ENCODE data around the gene IFITM10.

IFITM10 gene

DNA sequence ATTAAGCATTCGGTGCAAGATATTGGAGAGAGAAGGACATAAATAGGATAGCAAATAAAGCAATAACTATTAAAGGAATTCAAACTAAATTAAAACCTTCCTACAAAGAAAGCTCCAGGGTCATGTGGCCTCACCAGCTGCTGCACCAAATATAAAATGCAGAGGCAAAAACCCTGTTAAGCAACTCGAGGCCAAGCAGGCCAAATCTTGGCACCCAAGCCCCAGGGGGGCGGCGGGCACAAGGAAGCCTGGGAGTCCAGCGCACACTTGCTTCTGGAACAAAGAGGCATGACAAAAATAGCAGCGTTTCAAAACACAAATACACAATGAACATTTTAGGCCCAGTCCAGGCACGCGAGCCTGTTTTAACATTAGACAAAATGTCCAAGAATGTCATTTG lies 32.6 kb downstream of the IFITM10 start:
- no peak for DNase-seq (ENCODE audit: low read depth in 3 of 3)

DNA sequence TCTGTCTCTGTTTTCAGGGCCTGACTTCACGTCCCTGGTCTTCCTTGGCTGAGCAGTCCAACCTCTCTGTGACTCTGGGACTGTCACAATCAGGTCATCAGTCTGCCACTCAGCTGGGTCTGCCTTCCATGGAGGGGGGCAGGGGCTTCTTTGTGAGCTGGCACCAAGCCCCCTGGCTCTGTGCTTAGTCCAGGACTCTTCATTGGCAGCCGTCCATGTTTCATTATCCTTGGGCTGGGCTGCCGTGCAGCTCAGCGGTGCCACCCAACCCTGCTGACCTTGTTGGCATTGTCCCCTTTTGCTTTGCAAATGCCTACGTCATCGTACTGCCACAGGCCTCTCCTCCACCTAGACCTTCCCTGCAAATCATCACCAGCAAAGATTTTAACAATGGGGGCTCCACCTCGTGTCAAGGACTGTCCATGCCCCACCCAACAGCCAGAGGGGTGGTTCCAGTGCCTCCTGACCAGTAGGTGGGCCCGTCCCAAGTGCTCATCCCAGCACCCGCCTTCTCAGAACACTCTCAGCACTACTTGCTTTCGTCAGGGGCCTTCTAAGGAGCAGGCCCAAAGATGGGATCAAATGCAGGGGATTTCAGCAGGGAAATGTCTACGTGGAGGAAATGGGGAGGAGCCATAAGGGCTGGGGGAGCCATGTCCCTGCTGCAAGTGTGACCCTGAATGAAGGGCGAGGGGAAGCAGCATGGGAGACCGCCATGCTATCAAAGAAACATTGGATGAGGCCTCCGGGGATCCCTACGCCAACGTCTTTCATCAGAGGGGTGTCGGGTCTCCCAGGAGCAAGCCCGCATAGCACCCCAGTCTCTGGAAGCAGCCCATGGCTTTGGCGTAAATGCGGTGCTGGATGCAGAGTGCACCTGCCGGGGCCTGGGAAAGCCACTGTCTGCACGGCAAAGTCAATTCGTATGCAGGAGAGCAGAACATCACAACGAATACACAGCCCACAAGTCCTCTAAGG lies 35.2 kb downstream of the IFITM10 start:
- DNase-seq (ENCODE audit: low read depth in 3 of 3), result no peak

DNA sequence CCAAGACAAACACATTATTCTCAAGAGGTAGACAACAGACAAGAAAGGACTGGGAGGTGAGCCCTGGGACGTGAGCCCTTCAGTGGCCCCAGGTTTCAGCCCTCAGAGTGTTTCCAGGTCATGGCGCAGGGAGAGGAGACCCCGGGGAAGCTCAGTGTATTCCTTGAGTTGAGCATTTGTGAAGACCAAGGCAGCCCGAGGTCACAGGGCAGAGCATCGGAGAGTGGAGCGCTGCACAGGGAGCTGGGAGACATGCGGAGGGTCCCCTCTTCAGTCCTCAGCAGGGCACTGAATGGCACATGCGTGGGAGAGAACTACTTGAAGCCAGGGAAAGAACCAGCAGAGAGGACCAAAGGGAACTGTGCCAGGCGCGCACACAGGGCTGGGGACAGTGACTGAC lies 41.7 kb downstream of the IFITM10 start:
- DNase-seq (ENCODE audit: low read depth in 3 of 3), result no peak

DNA sequence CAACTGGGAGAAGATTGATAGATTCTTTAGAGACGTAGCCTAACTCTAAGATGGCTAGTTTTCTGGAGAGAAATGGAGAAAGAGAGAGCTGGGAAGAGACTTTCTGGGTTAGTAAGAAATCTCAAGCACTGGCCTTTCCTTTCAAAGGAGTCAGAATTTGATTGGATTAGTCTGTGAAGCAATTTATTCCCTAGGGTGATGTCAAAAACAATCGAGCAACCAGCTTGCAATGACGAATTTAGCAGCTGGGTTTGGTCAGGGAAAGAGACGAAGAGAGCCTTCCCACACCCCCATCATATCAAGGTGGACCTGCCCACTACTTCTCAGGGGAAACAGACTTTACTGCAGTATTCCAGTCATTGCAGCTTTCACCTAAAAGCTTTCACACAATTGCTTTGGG lies 42.6 kb downstream of the IFITM10 start:
- DNase-seq (ENCODE audit: low read depth in 3 of 3), result no peak

DNA sequence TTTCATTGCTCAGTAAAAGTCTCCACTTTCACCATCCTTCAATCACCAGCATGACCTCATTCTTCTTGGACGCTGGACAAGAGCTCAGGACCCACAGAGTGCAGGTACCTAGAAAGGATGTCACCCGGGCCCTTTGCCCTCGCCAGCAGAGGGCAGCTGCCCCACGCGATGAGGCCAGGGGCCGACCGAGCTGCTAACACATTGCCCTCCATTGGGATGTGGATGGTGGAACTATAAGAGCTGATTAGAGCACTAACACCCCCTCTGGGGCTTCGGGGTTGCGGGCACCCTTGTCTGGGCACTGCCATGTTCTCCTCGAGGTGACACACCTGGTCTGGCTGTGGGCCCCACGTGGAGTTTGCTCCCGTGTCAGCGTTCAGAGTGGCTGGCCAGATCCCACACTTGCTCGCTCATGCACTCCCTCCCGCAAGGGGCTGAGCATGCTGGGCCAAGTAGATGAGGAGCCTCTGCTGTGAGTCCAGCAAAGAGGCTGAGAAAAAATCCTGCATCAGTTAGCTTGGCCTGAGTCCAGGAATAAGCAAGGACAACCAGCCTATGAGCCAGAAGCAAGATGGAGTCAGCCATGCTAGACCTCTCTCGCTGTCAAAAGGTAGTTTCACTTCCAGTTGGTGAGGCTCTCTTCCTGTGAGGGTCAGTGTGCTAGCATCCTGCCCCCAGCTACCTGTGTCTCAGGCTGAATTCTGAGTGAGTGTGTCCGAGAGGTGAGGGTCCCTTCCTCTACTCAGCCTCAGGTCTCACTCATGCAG lies 43.6 kb downstream of the IFITM10 start:
- peak in 1 of 3 experiments; percentile 16 for DNase-seq (ENCODE audit: low read depth in 3 of 3)

DNA sequence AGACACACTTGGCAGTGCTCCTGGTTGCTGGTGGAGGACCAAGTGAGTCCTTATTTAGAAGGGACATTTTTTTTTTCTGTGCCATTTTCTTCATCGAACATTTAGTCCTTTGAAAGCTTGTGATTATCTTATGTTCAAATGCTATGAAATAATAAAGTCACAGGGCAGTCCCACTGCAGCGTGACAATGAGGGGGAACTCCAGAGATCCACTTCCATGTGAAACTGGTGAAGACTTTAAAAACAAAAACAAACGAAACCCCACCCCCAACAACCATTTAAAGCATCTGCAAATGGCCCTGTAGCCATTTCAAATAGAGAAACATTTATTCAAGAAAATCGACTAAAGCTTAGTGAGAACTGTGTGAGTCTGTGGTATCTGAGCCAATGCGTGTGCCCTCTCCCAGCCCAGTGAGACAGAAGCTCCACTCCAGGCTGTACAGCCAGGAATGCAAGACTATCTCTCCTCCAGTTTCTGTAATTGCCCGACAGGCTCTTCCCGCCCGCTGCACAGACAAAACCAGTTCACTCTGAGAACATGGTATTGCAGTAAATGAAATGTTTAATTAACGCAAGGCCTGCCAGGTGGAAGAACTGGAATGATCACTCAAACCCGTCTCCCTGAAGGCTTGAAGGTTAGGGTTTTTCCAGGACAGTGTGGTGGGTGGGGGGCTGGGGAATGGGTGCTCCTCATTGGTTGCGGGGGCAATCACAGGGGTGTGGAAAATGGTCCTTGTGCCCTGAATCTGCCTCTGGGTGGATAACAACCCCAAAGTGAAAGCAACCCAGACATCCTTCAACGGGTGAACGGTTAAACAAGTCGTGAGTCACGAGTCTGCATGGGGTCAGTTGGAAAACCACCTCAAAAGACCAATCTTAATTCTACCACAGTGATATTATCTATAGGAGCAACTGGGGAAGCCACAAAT lies 45.0 kb downstream of the IFITM10 start:
- no peak for DNase-seq (ENCODE audit: low read depth in 3 of 3)

DNA sequence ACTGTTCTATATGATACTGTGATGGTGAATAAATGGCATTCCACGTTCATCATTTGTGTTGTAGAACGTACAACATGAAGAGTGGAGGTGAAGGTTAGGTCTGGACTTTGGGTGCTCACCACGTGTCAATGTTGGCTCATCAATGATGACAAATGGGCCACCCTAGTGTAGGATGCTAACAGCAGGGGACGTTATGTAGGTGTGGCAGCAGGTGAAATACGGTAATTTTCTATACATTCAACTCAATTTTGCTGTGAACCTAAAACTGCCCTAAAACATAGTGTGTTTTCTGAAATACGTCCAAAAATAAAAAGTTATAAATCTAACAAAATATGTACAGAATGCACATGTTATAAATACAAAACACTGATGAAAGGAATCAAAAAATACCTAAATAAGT lies 47.2 kb downstream of the IFITM10 start:
- DNase-seq (ENCODE audit: low read depth in 3 of 3), result no peak

DNA sequence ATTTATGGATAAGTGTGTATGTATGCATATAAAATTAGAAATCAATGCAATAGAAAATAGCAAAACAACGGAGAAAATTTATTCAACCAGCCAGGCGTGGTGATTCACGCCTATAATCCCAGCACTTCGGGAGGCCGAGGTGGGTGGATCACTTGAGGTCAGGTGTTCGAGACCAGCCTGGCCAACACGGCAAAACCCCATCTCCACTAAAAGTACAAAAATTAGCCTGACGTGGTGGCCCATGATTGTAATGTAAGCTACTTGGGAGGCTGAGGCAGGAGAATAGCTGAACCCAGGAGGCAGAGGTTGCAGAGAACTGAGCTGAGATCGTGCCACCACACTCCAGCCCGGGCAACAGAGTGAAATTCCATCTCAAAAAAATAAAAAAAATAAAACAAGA lies 47.9 kb downstream of the IFITM10 start:
- DNase-seq (ENCODE audit: low read depth in 3 of 3), result no peak

DNA sequence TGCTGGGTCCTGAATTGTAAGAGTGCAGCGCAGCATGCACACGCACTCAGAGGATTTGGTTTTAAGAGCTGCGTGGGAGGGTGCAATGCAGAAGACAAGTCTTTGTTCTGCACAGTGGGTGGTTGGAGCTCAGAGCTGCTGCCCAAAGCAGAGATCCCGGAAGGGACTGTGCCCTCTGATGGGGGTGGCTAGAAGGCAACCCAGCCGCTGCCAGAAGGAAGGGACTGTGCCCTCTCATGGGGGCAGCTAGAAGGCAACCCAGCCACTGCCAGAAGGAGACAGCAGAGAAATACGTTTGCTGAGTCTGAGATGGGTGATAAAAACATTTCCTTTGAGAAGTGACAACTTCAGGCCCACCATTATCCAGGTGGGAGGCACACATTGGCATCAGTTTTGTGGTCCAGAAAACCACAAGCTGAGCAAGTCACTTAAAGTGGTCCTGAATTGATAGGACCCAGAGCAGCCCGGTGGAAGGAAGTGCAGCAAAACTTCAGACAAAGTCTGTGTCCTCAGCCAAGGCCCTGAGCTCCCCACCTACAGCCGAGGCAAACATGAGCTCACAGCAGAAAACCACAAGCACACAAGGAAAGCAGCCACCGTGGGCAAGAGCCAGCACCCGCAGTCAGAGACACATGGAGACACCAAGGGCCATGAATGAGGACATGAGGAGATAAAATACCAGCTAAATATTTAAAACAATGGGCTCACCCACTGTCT lies 49.1 kb downstream of the IFITM10 start:
- DNase-seq (ENCODE audit: low read depth in 3 of 3), result no peak

DNA sequence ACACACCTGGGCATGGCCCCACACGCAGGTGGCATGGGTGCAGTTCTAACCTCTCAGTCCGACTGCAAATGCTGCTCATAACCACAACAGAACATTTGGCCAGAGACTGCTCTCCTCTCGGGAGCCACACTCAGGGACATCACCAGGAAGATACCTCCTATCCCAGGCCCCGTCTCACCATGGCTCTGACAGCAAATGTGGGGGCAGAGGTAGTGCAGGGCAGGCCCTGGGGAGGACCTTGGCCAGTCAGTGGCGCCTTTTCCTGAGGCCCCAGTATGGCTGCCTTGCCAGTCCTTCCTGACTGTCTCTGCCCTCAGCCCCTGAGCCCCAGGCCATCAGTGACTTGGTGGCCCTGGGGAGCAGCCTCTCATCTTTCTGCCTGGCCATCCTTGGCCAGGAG lies 50.6 kb downstream of the IFITM10 start:
- DNase-seq (ENCODE audit: low read depth in 3 of 3), result no peak

DNA sequence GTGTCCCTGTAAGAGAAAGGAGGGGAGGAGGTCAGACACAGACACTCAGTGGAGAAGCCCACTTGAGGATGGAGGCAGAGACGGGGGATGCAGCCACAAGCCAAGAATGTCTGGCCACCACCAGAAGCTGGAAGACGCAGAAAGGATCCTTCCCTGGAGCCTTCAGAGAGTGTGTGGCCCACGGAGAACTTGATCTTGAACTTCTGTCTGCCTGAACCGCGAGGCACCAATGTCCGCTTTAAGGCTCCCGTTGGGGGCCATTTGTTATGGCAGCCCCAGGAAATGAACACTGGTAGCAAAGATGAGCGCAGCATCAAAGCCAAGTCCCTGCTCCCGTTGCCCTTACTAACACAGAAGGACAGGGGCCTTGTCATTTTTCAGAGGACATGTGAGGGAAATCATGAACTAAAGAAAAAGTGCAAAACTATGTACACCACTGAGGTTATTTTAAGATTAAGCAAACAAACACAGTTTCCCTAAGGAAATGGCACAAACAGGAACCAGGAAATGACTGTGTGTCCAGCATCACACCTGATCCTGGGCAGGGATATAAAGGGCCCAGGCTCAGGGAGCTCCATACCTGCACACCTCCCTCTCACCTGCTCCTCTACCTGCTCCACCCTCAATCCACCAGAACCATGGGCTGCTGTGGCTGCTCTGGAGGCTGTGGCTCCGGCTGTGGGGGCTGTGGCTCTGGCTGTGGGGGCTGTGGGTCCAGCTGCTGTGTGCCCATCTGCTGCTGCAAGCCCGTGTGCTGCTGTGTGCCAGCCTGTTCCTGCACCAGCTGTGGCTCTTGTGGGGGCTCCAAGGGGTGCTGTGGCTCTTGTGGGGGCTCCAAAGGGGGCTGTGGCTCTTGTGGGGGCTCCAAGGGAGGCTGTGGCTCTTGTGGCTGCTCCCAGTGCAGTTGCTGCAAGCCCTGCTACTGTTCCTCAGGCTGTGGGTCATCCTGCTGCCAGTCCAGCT lies 53.5 kb downstream of the IFITM10 start, which contains the start of gene KRTAP5-6:
Gene KRTAP5-6 (plus strand): TSS at position 588 of the 963 bp plus-strand sequence. CDS start 51 bp downstream, at position 639.
- no peak for DNase-seq (ENCODE audit: low read depth in 3 of 3)

DNA sequence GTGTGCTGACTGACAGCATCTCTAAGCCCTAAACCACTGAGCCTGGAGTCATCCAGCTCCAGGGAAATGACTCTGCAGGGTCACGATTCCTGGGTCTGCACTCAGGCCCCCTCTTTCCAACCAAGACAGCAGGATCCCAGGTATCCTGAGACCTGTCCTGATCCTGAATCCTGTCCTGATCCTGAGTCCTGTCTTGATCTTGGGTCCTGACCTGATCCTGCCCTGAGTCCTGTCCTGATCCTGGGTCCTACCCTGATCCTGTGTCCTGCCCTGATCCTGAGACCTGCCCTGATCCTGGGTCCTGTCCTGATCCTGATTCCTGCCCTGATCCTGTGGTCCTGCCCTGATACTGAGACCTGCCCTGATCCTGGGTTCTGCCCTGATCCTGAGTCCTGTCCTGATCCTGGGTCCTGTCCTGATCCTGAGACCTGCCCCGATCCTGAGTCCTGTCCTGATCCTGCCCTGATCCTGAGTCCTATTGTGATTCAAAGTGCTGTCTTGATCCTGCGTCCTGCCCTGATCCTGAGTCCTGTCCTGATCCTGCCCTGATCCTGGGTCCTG lies 54.8 kb downstream of the IFITM10 start:
- no peak for DNase-seq (ENCODE audit: low read depth in 3 of 3)

DNA sequence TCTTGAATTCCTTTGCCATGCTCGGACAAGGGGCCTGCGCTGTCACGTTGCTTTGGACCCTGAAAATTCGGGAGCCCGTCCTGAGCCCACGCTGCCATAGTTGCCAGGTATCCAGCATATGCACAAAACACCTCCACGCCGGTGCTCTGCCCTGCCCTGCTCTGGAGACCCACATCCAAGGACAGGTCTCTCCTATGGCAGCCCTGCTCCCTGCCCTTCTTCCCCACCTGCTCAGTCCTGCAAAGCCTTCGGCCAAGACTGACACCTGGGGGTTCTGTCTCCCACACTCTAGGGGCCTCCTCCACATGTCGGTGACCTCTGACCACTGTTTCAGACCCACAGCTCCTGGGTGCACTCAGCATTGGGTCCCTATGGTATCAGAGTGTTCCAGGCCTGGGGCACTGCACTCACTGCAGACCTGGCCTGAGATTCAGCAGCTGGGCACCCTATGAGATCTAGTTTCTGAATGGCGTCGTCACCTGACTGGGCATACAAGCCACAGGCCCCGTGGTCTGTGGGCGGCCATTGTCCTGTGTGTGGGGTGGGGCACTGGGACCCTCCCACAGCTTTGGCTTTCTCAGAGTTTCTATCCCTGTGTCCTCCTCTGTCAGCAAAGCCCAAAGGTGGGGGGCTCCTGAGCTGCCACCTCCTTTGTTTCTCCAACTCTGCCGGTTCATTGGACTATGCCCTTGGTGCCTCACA lies 55.4 kb downstream of the IFITM10 start:
- no peak for DNase-seq (ENCODE audit: low read depth in 3 of 3)

DNA sequence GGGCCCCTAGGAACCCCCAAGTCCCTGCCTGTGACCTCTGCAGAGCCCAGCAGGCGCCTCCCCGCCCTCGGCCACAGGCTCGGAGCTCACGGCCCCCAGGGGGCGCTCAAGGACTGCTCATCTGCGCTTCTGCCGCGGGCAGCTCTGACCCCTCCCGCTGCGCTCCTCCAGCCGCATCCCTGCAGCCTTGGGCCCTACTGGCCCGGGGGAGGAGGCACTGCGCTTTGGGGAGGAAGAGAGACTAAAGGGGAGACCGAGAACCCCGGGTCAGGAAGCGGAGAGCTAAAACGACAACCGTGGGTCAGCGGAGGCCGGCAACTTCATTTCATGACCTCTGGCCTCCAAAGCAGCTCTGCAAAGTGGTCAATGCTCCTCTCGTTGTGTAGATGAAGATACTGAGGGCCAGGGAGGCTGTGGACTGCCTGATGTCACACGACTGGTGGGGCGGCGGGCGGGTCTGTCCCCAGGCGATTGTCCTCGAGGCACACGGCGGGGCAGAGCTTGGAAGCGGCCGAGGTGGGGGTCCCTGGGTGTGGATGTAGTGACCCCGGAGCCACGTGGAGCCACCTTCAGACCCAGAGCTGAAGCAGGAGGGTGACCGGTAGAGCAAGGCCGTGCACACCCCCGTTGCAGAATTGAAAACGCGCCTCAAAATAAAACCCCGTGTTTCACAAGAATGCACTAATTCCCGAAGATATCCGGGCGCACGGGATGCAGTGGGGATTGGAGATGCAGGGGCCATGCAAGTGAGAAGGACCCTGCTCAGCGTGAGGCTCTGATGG lies 56.1 kb downstream of the IFITM10 start:
- peak; percentile 67 to 81 (median 67) for DNase-seq (ENCODE audit: low read depth in 3 of 3)

DNA sequence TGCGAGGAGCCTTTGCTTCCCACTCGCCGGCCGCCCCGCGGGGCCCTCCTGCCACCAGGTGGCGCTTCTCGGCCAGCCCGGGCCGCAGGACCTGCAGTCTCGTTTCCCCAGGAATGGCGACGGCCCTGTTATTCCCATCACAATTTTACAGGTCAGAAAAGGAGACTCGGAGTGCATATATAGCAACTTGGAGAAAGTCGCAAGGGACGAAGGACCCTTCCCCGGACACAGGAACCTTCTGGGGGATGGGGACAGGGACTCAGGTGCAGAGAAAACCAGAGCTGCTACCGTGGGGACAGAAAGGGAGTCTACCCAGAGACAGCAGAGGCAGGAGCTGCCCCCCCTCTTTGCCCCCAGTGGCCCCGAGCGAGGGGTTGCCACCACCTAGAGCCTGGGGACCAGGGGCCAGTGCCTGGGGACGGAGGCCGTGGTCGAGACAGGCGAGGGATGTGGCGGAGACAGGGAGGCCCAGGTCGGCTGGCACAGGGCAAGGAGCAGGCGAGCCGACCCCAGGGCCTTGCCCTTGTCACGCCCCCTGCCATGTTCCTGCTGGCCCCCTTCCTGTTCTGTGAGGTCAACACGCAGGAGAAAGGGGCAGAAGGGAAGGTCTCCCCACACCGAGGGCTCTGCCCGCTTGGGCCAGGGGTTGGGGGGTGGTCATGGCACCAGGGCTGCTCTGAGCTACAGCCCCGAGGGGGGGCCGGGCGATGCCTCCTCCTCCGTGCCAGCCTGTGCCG lies 56.9 kb downstream of the IFITM10 start:
- DNase-seq (ENCODE audit: low read depth in 3 of 3), result peak; percentile 50 to 74 (median 68)

DNA sequence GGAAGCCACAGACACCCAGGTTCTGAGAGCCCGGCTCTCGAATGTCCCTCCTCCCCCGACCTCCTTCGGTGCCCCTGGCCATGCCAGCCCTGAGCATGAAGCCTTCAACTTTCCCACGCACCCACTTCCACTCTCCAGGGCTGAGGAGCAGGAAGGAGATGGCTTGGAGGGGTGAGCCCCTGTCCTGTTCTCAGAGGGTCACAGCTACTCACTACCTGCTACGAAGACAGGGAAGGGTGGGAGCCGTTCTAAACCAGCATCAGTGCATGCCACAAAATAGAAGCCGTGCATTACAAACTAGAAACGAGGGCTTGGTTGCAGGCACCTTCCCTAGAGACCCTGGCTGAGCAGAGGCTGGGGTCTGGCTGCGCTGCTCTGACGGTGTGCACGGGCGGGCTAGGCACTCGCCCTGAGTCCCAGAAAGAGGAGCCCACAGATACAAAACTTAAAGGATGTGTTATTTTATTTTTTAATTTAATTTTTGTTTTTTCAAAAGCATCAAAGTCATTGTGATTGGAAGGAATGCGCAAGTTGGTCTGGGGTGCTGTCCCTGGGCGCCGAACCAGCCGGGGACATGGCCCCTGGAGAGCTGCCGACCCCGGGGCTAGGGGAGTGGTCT lies 57.6 kb downstream of the IFITM10 start:
- no peak for DNase-seq (ENCODE audit: low read depth in 3 of 3)
